Subcutaneous abdominal adipose tissue (tissue), 5 donors: ENCODE measurements around the gene MAFB.
A peak's percentile ranks its signal among the peaks of the same experiment; 100 is the strongest.

Experiments
- H3K27ac ChIP-seq: one replicate; pipeline ENCODE4 v1.7.0; 2013; ENCODE audit warnings: low read depth, mild to moderate bottlenecking, inconsistent platforms, low read length, moderate library complexity
- H3K27me3 ChIP-seq, 5 donors: one replicate each; pipeline ENCODE4 v1.7.0; 2013; ENCODE audit warnings: low read length in 5 of 5, inconsistent platforms in 1 of 5; ENCODE audit not compliant: control insufficient read depth in 5 of 5, insufficient read depth in 4 of 5
- H3K36me3 ChIP-seq, 5 donors: one replicate each; pipeline ENCODE4 v1.7.0; 2013; ENCODE audit warnings: low read length in 5 of 5; ENCODE audit not compliant: control insufficient read depth in 5 of 5, insufficient read depth in 5 of 5
- H3K4me1 ChIP-seq, 5 donors: one replicate each; pipeline ENCODE4 v1.7.0; 2013; ENCODE audit warnings: low read length in 5 of 5, mild to moderate bottlenecking in 3 of 5, moderate library complexity in 1 of 5; ENCODE audit not compliant: control insufficient read depth in 5 of 5, insufficient read depth in 5 of 5
- H3K4me3 ChIP-seq, 5 donors: one replicate each; pipeline ENCODE4 v1.7.0; 2013; ENCODE audit warnings: low read length in 5 of 5, low read depth in 1 of 5
- H3K9ac ChIP-seq, 5 donors: one replicate each; pipeline ENCODE4 v1.7.0; 2013; ENCODE audit warnings: low read length in 5 of 5, mild to moderate bottlenecking in 4 of 5, moderate library complexity in 3 of 5
- H3K9me3 ChIP-seq, 5 donors: one replicate each; pipeline ENCODE4 v1.7.0; 2013; ENCODE audit warnings: low read length in 5 of 5; ENCODE audit not compliant: control insufficient read depth in 5 of 5
- donor health status: healthy.
- donor health status: healthy.
- donor health status: healthy.
- donor health status: healthy.
- donor health status: healthy.

The MAFB gene

DNA sequence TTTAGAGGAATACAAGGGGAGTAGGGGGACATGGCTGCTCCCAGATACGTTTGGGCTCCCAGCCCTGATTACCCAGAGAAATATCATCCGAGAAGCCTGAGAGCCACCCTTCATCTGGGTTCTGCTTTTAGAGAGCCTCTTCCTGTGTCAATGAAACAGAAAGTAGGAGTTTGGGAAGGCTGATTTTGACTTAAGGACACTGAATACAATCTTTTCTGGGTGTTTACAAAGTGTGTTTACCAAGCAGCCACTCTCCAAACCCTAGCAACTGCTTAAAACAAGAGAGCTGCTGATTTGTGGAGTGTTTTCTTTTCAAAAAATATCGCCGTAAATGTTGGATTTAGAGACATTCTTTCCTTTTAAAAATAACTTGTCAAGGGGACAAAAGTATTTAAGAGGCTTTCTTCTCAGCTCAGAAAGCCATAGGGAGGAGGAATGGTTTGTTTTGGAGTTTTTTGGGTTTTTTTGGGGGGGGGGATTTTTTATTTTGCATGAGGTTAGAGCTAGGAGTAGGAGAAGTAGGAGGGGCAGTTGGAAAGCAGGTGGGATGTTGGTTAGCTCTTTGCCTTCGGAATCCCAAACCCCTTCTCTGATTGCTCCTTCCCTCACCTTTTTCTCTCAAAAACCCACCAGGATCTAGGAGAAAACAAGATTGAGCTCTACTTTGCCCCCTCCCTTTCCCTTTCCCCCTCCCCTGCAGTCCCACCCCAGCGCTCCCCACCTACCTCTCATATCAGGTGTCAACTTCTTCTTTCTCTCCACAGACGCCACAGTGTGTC lies 12.4 kb downstream of the MAFB start:
- Histone ChIP-seq H3K9ac (peak overlapping the region in 1 of 5 donors; percentile 5), H3K9me3 (no peaks in the 10 kb centered on the region), H3K27me3 (no peaks in the 10 kb centered on the region), H3K4me3 (no peak overlapping the region), H3K4me1 (peaks cover 0 to 9% (median 6%) of the 10 kb centered on the region in 5 donors), H3K36me3 (no peaks in the 10 kb centered on the region), H3K27ac (peak overlapping the region; percentile 9)

DNA sequence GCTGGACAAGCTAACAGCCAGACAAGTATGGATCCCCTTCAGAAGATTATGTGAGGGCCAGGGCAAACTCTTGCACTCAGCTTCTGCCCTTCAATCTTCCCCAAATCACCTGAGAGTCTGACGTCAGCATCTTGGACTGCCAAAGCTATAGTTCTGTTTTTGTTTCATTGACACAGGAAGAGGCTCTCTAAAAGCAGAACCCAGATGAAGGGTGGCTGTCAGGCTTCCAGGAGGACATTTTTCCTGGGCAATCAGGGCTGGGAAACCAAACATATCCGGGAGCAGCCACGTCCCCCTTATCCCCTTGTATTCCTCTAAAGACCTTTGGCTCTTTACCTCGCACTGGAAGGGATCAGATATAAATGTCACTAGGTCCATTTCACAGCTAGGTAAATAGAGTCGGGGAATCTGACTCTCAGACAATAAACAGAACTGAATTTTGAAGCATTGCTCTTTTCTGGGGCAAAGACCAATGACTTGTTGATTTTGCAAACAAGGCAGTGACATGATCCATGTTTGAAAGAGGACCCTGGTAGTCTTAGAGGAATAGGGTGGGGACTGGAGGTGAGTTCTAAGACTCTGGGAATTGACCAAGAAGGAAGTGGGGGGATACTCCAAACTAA lies 13.3 kb downstream of the MAFB start:
- H3K27ac ChIP-seq: no peak overlapping the region
- H3K36me3 ChIP-seq: no peaks in the 10 kb centered on the region
- H3K4me3 ChIP-seq: no peak overlapping the region
- H3K27me3 ChIP-seq: no peaks in the 10 kb centered on the region
- H3K9me3 ChIP-seq: no peaks in the 10 kb centered on the region
- H3K9ac ChIP-seq: peak overlapping the region in 1 of 5 donors; percentile 13
- H3K4me1 ChIP-seq: peaks cover 0 to 8% (median 4%) of the 10 kb centered on the region in 5 donors

DNA sequence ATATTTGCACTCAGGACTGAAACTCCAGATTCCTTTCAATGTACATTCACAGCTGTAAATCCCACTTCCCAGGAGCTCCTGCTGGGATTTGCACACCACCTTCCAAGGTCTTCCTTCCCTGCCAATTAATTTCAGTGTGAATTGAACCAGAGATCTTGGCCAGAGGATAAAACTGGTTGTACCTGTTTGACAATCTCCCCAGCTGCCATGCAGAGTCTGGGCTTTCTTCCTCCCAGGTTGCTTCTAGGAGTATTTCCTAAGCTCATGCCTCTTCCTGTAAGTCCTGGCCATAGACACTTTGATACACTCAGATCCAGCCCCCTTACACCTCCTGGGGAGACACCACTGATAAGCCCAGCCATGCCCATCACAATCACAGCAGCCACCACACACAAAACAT lies 15.6 kb downstream of the MAFB start:
- Histone ChIP-seq H3K4me3 (no peak overlapping the region), H3K4me1 (peaks cover 0 to 15% (median 14%) of the 10 kb centered on the region in 5 donors), H3K9ac (no peak overlapping the region), H3K27me3 (no peaks in the 10 kb centered on the region), H3K9me3 (no peaks in the 10 kb centered on the region), H3K36me3 (no peaks in the 10 kb centered on the region), H3K27ac (no peak overlapping the region)

DNA sequence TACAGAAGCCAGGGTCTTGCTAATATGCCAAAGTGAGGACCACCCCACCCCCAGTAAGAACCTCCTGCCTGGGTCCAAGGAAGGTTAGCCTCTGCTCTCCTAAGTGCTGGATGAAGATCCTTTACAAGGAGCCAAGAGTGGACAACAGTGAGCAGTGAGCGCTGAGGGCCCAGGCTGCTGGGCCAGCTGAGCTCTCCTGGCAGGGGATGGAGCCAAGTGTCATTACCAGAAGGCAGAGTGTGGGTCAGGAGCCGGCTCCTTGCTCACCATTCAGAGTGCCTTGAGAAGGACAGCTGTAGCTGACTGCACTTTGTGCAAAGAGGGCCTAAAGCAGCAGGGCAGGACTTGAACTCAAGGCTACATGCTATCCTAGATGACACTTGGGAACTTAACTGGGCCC lies 16.9 kb downstream of the MAFB start:
- no peaks in the 10 kb centered on the region for H3K36me3 ChIP-seq
- H3K9ac ChIP-seq: no peak overlapping the region
- no peaks in the 10 kb centered on the region for H3K27me3 ChIP-seq
- H3K4me3 ChIP-seq: no peak overlapping the region
- no peak overlapping the region for H3K27ac ChIP-seq
- H3K4me1 ChIP-seq: peaks cover 0 to 15% (median 11%) of the 10 kb centered on the region in 5 donors
- no peaks in the 10 kb centered on the region for H3K9me3 ChIP-seq

DNA sequence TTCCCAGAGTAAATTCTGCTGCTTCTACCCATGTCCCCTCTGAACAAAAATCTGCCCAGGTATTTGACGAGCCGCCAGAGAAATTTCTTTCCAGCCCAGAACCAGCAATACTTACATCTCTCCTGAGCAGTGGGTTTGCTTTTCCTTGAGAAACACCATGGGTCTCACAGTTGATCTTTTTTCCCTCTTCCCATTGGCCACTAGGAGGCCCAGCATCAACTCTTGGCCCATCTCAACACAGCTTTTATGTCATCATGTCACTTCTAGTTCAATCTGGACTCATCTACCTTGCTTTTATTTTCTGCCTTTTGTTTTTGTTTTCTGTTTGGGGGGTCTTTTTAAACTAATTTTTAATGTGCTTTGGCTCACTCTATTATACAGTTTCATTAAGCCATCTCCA lies 18.8 kb downstream of the MAFB start:
- no peaks in the 10 kb centered on the region for H3K9me3 ChIP-seq
- H3K4me1 ChIP-seq: peaks cover 0 to 10% (median 8%) of the 10 kb centered on the region in 5 donors
- H3K36me3 ChIP-seq: no peaks in the 10 kb centered on the region
- H3K27me3 ChIP-seq: no peaks in the 10 kb centered on the region
- no peak overlapping the region for H3K27ac ChIP-seq
- H3K9ac ChIP-seq: no peak overlapping the region
- H3K4me3 ChIP-seq: no peak overlapping the region

GRCh38 chr20:40669692-40670091 lies 19.3 kb downstream of the MAFB start:
- H3K9me3 ChIP-seq: no peaks in the 10 kb centered on the region
- peaks cover 0 to 10% (median 8%) of the 10 kb centered on the region in 5 donors for H3K4me1 ChIP-seq
- no peak overlapping the region for H3K4me3 ChIP-seq
- no peak overlapping the region for H3K9ac ChIP-seq
- no peaks in the 10 kb centered on the region for H3K27me3 ChIP-seq
- H3K36me3 ChIP-seq: no peaks in the 10 kb centered on the region
- no peak overlapping the region for H3K27ac ChIP-seq

DNA sequence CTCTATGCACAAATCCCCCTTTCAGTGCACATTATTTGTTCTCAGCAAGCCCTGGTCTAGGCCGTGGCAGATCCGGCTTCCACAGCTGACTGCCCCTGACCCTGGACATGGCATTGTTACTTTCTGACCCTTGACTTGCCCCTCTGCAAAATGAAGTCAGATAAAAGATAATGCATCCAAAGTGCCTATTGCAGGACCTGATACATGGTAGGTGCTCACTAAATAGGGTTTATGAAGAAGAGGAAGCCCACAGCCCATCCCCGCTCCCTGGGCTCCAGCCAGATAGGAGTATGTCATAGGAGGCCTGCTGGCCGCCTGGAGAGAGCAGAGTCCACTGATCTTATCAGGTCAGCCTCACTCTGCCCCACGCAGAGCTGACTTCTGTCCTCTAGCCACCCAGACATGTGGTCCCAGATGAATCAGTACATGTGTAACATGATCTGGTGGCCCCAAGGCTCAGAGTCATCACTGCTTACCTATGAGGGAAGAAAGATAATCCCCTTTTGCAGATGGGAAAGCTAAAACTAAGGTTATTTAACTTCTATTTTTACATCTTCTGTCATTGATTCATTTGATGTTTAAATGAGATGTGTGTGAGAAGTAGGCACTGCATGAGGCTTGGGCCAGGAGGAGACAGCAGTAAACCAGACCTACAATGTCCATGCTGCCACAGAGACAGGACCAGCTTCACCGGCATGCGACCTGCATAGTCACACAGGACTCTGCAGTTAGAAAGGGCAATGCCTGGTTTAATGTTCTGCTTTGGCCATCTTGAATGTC lies 20.4 kb downstream of the MAFB start:
- Histone ChIP-seq H3K4me1 (peaks cover 0 to 10% (median 8%) of the 10 kb centered on the region in 5 donors), H3K36me3 (no peaks in the 10 kb centered on the region), H3K9ac (no peak overlapping the region), H3K27me3 (no peaks in the 10 kb centered on the region), H3K4me3 (no peak overlapping the region), H3K9me3 (no peaks in the 10 kb centered on the region), H3K27ac (no peak overlapping the region)

- H3K4me1 ChIP-seq: peaks cover 0 to 10% (median 8%) of the 10 kb centered on the region in 5 donors
- H3K4me3 ChIP-seq: no peak overlapping the region
- no peaks in the 10 kb centered on the region for H3K9me3 ChIP-seq
- H3K9ac ChIP-seq: no peak overlapping the region
- no peaks in the 10 kb centered on the region for H3K27me3 ChIP-seq
- H3K36me3 ChIP-seq: no peaks in the 10 kb centered on the region
- H3K27ac ChIP-seq: no peak overlapping the region
Measured at GRCh38 chr20:40667503-40667902, 21.5 kb downstream of the MAFB start.

- Histone ChIP-seq H3K36me3 (no peaks in the 10 kb centered on the region), H3K4me1 (peaks cover 0 to 10% (median 8%) of the 10 kb centered on the region in 5 donors)
Measured at GRCh38 chr20:40666336-40666735, 22.7 kb downstream of the MAFB start.

GRCh38 chr20:40664891-40665290 lies 24.1 kb downstream of the MAFB start:
- H3K9ac ChIP-seq: no peak overlapping the region
- no peak overlapping the region for H3K4me3 ChIP-seq
- no peaks in the 10 kb centered on the region for H3K27me3 ChIP-seq
- H3K9me3 ChIP-seq: no peaks in the 10 kb centered on the region
- H3K36me3 ChIP-seq: no peaks in the 10 kb centered on the region
- H3K4me1 ChIP-seq: peaks cover 0 to 9% (median 8%) of the 10 kb centered on the region in 5 donors
- no peak overlapping the region for H3K27ac ChIP-seq

More at GRCh38 chr20:40666336-40666735, 22.7 kb downstream of the MAFB start:
- no peak overlapping the region for H3K27ac ChIP-seq
- no peak overlapping the region for H3K9ac ChIP-seq
- H3K27me3 ChIP-seq: no peaks in the 10 kb centered on the region
- H3K9me3 ChIP-seq: no peaks in the 10 kb centered on the region
- H3K4me3 ChIP-seq: no peak overlapping the region
